ENCODE data around the gene TNRC18. TPM values are rescaled to one million over a fixed set of nuclear protein-coding genes. Genes with fewer than 3 reads are reported as not detected.

TNRC18 gene
- total RNA-seq, 2 experiments from 2014 or later = 43.8 to 44.2 TPM

GRCh38 chr7:5458921-5459480 lies 35.4 kb upstream of the TNRC18 start:
- peaks cover 5% of the 10 kb centered on the region for H3K4me1 Mint-ChIP-seq (ENCODE audit: low read depth)
- H3K4me3 Mint-ChIP-seq = no peak overlapping the region
- ChIA-PET CTCF (no interaction called here), POLR2A (no interaction called here)
- H3K27me3 Mint-ChIP-seq = no peaks in the 10 kb centered on the region
- no peak for TF ChIP-seq CTCF (IDR thresholded peaks at IDR 0.05)
- no peaks in the 10 kb centered on the region for H3K36me3 Mint-ChIP-seq (ENCODE audit: low read depth)
- no peak for ATAC-seq
- H3K27ac Mint-ChIP-seq = no peak overlapping the region
- DNase-seq = no peak
- H3K9me3 Mint-ChIP-seq = no peaks in the 10 kb centered on the region
- intact Hi-C loops (cut with micrococcal nuclease) = no loop called here

DNA sequence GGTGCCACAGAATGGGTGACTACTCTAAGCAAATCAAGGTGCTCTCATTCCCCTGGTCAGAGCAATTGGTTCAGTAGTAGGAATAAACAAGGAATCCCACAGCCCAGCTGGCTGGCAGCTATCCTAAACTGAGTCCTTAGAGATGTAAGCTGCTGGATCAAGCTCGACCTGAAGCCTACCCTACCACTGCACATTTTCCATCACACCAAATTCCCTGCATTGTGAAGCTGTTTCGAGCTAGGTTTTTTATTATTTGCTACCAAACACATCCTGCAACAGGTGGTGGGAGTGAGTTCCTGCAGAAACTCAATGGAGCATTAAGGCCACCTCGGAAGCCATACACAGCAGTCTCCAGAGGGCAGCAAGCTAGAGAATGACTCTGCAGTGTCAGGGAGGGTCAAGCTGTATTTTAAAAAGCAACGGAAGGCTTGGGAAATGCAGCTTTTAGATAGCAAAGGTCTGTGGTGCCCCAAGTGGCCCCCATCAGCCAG lies 33.7 kb upstream of the TNRC18 start:
- Mint-ChIP-seq H3K27ac (no peak overlapping the region), H3K4me1 (ENCODE audit: low read depth) (peaks cover 3% of the 10 kb centered on the region), H3K9me3 (no peaks in the 10 kb centered on the region), H3K36me3 (ENCODE audit: low read depth) (no peaks in the 10 kb centered on the region), H3K27me3 (no peaks in the 10 kb centered on the region), H3K4me3 (no peak overlapping the region)
- DNase-seq (no peak), ATAC-seq (no peak)
- intact Hi-C loops (cut with micrococcal nuclease) = no loop called here
- POLR2A ChIA-PET = no interaction called here
- TF ChIP-seq CTCF (IDR thresholded peaks at IDR 0.05) = no peak
- CTCF ChIA-PET = interaction anchor here (0.8 to 1.5 kb wide), 2 partner anchors 90 to 217 kb away, joined by 3 to 4 read pairs; no protein-coding TSS in a partner anchor

- ChIA-PET POLR2A (no interaction called here), CTCF (no interaction called here)
- Mint-ChIP-seq H3K36me3 (ENCODE audit: low read depth) (no peaks in the 10 kb centered on the region), H3K4me3 (no peak overlapping the region), H3K9me3 (no peaks in the 10 kb centered on the region), H3K4me1 (ENCODE audit: low read depth) (peaks cover 1% of the 10 kb centered on the region), H3K27me3 (no peaks in the 10 kb centered on the region), H3K27ac (no peak overlapping the region)
- no peak for TF ChIP-seq CTCF (IDR thresholded peaks at IDR 0.05)
- DNase-seq = no peak
- ATAC-seq = no peak
- intact Hi-C loops (cut with micrococcal nuclease) = no loop called here
Measured at GRCh38 chr7:5456409-5456808, 32.8 kb upstream of the TNRC18 start.

- no peak for ATAC-seq
- TF ChIP-seq CTCF (IDR thresholded peaks at IDR 0.05) = no peak
- CTCF ChIA-PET = no interaction called here
- Mint-ChIP-seq H3K27ac (no peak overlapping the region), H3K9me3 (no peaks in the 10 kb centered on the region), H3K4me1 (ENCODE audit: low read depth) (peaks cover 6% of the 10 kb centered on the region), H3K27me3 (no peaks in the 10 kb centered on the region), H3K4me3 (no peak overlapping the region), H3K36me3 (ENCODE audit: low read depth) (no peaks in the 10 kb centered on the region)
- DNase-seq = no peak
- intact Hi-C loops (cut with micrococcal nuclease) = no loop called here
- POLR2A ChIA-PET = no interaction called here
Measured at GRCh38 chr7:5455581-5456219, 32.1 kb upstream of the TNRC18 start.

- Mint-ChIP-seq H3K4me1 (ENCODE audit: low read depth) (peaks cover 6% of the 10 kb centered on the region), H3K27ac (no peak overlapping the region), H3K27me3 (no peaks in the 10 kb centered on the region), H3K9me3 (no peaks in the 10 kb centered on the region), H3K36me3 (ENCODE audit: low read depth) (no peaks in the 10 kb centered on the region), H3K4me3 (no peak overlapping the region)
- intact Hi-C loops (cut with micrococcal nuclease) = no loop called here
- no peak for ATAC-seq
- TF ChIP-seq CTCF (IDR thresholded peaks at IDR 0.05) = no peak
- no peak for DNase-seq
- ChIA-PET POLR2A (no interaction called here), CTCF (no interaction called here)
Measured at GRCh38 chr7:5455175-5455574, 31.5 kb upstream of the TNRC18 start.
